ENCODE results near the gene TBC1D10B. TPM values are rescaled to one million over a fixed set of nuclear protein-coding genes. Genes with fewer than 3 reads are reported as not detected.

The TBC1D10B gene
- total RNA-seq, 1 donor from 2014 or later, result 23.7 TPM

- DNase-seq (ENCODE audit: low spot score), result peak; percentile 100
- intact Hi-C loops (cut with DNase I), result loop anchor here (2.0 kb wide), 2 partner anchors 16 to 28 kb away; partner anchors contain the start of genes ZNF48 and ZNF771
Measured at GRCh38 chr16:30378236-30379157, 8.2 kb upstream of the TBC1D10B start.

- peak; percentile 96 for DNase-seq (ENCODE audit: low spot score)
- intact Hi-C loops (cut with DNase I), result loop anchor here (2.0 kb wide), 2 partner anchors 17 to 29 kb away; partner anchors contain the start of genes ZNF48 and ZNF771
Measured at GRCh38 chr16:30377812-30378235, 7.5 kb upstream of the TBC1D10B start.

- intact Hi-C loops (cut with DNase I), result no loop called here
- DNase-seq (ENCODE audit: low spot score), result no peak
Measured at GRCh38 chr16:30377050-30377811, 6.9 kb upstream of the TBC1D10B start.

GRCh38 chr16:30376461-30376902, 6.2 kb upstream of the TBC1D10B start:
- no peak for DNase-seq (ENCODE audit: low spot score)
- intact Hi-C loops (cut with DNase I), result no loop called here

GRCh38 chr16:30375864-30376263, 5.6 kb upstream of the TBC1D10B start:
- DNase-seq (ENCODE audit: low spot score), result no peak
- intact Hi-C loops (cut with DNase I), result no loop called here

- intact Hi-C loops (cut with DNase I), result no loop called here
Measured at GRCh38 chr16:30374538-30374937, 4.2 kb upstream of the TBC1D10B start, which contains the start of gene MYL11. MYL11 (plus strand) TSS chr16:30374802; CDS start chr16:30374858, 56 bp downstream.

GRCh38 chr16:30372725-30373124, 2.4 kb upstream of the TBC1D10B start:
- no peak for DNase-seq (ENCODE audit: low spot score)
- intact Hi-C loops (cut with DNase I), result no loop called here

More at GRCh38 chr16:30374538-30374937, 4.2 kb upstream of the TBC1D10B start, which contains the start of gene MYL11:
- no peak for DNase-seq (ENCODE audit: low spot score)

- intact Hi-C loops (cut with DNase I), result no loop called here
- no peak for DNase-seq (ENCODE audit: low spot score)
Measured at GRCh38 chr16:30372038-30372712, 1.9 kb upstream of the TBC1D10B start.

- DNase-seq (ENCODE audit: low spot score), result no peak
- intact Hi-C loops (cut with DNase I), result no loop called here
Measured at GRCh38 chr16:30371248-30371816, 1.0 kb upstream of the TBC1D10B start.

GRCh38 chr16:30369938-30370455, 297 bp downstream of the TBC1D10B start:
- DNase-seq (ENCODE audit: low spot score), result no peak
- intact Hi-C loops (cut with DNase I), result no loop called here

- no peak for DNase-seq (ENCODE audit: low spot score)
Measured at GRCh38 chr16:30369091-30369937, 980 bp downstream of the TBC1D10B start.

GRCh38 chr16:30368792-30369090, 1.6 kb downstream of the TBC1D10B start:
- intact Hi-C loops (cut with DNase I), result no loop called here
- DNase-seq (ENCODE audit: low spot score), result no peak

More at GRCh38 chr16:30369091-30369937, 980 bp downstream of the TBC1D10B start:
- intact Hi-C loops (cut with DNase I), result no loop called here

GRCh38 chr16:30368122-30368791, 2.0 kb downstream of the TBC1D10B start:
- intact Hi-C loops (cut with DNase I), result no loop called here
- no peak for DNase-seq (ENCODE audit: low spot score)

GRCh38 chr16:30367349-30368009, 2.8 kb downstream of the TBC1D10B start:
- no peak for DNase-seq (ENCODE audit: low spot score)
- intact Hi-C loops (cut with DNase I), result no loop called here

GRCh38 chr16:30366511-30366910, 3.8 kb downstream of the TBC1D10B start:
- DNase-seq (ENCODE audit: low spot score), result no peak
- intact Hi-C loops (cut with DNase I), result no loop called here

GRCh38 chr16:30365200-30365599, 5.1 kb downstream of the TBC1D10B start:
- intact Hi-C loops (cut with DNase I), result no loop called here
- no peak for DNase-seq (ENCODE audit: low spot score)

GRCh38 chr16:30361180-30361579, 9.1 kb downstream of the TBC1D10B start:
- DNase-seq (ENCODE audit: low spot score), result no peak
- intact Hi-C loops (cut with DNase I), result no loop called here

All from cardiac septum (tissue), 1 donor.